ENCODE data around the gene COL5A1. TPM values are rescaled to one million over a fixed set of nuclear protein-coding genes. Genes with fewer than 3 reads are reported as not detected.

The COL5A1 gene
- total RNA-seq, 1 donor from 2014 or later = 6.1 TPM

DNA sequence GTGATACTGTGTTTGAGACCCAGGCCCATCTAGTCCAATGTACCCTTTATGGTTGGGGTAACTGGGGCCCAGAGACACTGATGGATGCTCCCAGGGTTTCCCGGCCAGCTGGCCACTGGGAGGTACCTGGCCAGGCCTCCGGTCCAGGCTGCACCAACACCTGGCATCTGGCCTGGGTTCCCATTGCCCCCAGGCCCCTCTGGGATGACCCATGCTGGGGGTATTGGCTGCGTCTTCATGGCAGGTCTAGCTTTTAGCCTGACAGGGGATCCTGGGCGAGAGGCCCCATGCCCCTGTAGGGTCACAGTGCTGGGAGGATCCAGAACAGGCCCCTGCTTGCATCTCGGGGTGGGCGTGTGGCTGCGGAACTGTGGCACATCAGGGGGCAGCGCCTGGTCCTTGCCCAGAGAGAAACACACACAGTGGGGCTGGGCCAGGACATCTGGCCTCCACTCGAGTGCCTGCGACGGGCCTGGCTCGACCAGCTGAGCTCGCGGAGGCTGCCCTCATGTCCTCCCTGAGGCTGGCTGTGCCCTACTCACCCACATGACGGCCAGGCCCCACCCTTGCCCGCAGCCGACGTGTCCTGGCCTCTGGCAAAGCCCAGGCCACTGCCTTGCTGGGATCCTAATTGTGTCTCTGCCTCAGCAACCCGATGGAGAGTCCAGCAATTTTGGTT lies 21.5 kb upstream of the COL5A1 start:
- no peaks in the 10 kb centered on the region for H3K36me3 ChIP-seq
- H3K4me1 Mint-ChIP-seq = peaks cover 25% of the 10 kb centered on the region
- H3K79me2 ChIP-seq (ENCODE audit: low read depth) = no peaks in the 10 kb centered on the region
- no peak overlapping the region for H3K9ac ChIP-seq
- H3K9me3 Mint-ChIP-seq = peaks cover 2% of the 10 kb centered on the region
- no peaks in the 10 kb centered on the region for H4K20me1 ChIP-seq (ENCODE audit: low read depth)
- no peaks in the 10 kb centered on the region for H3F3A ChIP-seq (ENCODE audit: low read depth)
- no peak overlapping the region for H2AFZ ChIP-seq (replicated peaks)
- peaks cover 8% of the 10 kb centered on the region for H3K4me1 ChIP-seq
- H3K27me3 ChIP-seq = no peaks in the 10 kb centered on the region
- no peak overlapping the region for H3K4me3 Mint-ChIP-seq
- no peak for DNase-seq (ENCODE audit: low spot score)
- no peak overlapping the region for H3K27ac ChIP-seq
- H3K27ac Mint-ChIP-seq = no peak overlapping the region
- H3K4me3 ChIP-seq = no peak overlapping the region
- no peaks in the 10 kb centered on the region for H3K36me3 Mint-ChIP-seq
- no peak overlapping the region for H3K4me2 ChIP-seq
- H3K9me3 ChIP-seq (ENCODE audit: low read depth) = no peaks in the 10 kb centered on the region
- TF ChIP-seq EZH2phosphoT487 (IDR thresholded peaks at IDR 0.05) (no peak), EZH2 (IDR thresholded peaks at IDR 0.05) (no peak)
- TF ChIP-seq, protein P1, sequence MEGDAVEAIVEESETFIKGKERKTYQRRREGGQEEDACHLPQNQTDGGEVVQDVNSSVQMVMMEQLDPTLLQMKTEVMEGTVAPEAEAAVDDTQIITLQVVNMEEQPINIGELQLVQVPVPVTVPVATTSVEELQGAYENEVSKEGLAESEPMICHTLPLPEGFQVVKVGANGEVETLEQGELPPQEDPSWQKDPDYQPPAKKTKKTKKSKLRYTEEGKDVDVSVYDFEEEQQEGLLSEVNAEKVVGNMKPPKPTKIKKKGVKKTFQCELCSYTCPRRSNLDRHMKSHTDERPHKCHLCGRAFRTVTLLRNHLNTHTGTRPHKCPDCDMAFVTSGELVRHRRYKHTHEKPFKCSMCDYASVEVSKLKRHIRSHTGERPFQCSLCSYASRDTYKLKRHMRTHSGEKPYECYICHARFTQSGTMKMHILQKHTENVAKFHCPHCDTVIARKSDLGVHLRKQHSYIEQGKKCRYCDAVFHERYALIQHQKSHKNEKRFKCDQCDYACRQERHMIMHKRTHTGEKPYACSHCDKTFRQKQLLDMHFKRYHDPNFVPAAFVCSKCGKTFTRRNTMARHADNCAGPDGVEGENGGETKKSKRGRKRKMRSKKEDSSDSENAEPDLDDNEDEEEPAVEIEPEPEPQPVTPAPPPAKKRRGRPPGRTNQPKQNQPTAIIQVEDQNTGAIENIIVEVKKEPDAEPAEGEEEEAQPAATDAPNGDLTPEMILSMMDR (IDR thresholded peaks at IDR 0.05) = no peak
- peaks cover 14% of the 10 kb centered on the region for H3K27me3 Mint-ChIP-seq (ENCODE audit: insufficient read depth, low read depth)

DNA sequence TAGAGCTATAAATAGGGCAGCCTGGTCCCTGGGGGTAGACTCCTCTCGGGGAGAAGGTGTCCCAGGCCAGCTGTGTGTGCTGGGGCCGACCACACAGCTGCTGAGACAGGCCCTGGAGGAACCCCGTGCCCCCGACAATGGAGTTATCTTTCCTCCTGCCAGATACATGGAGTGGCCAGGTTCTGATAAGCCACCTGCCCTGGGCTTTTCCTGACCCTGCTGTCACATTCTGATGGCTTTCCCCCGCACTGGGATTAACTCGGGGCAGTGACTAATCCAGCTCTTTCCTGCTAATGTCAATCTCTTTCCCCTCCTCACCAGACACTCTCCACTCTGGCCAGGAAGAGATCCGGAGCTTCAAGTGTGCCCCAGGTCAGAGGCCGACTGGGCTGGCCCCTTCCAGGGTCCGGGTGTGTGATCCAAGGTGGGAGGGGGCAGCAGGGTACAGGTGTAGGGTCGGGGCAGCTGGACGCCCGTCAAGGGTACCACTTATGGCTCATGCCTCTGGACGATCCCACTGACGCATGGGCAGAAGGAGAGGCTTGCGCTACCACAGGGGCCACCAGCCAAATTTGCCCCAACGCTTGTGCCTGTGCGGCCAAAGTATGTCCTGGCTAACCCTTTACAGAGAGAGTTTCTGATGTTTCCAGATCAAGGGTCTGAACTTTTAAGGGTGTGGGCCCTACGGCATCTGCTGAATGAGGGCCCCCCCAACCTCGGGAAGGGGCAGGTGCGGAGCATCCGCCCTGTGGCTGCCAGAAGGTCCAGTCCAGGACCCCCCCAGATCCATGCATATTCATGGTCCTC lies 20.6 kb upstream of the COL5A1 start:
- DNase-seq (ENCODE audit: low spot score) = no peak
- Histone ChIP-seq H3F3A (ENCODE audit: low read depth) (no peaks in the 10 kb centered on the region), H3K4me2 (no peak overlapping the region), H3K9ac (no peak overlapping the region), H3K27me3 (no peaks in the 10 kb centered on the region), H3K36me3 (no peaks in the 10 kb centered on the region), H3K27ac (no peak overlapping the region), H4K20me1 (ENCODE audit: low read depth) (no peaks in the 10 kb centered on the region), H2AFZ (replicated peaks) (no peak overlapping the region), H3K4me1 (peaks cover 14% of the 10 kb centered on the region), H3K79me2 (ENCODE audit: low read depth) (no peaks in the 10 kb centered on the region), H3K4me3 (no peak overlapping the region), H3K9me3 (ENCODE audit: low read depth) (no peaks in the 10 kb centered on the region)
- Mint-ChIP-seq H3K4me1 (peaks cover 33% of the 10 kb centered on the region), H3K36me3 (no peaks in the 10 kb centered on the region), H3K4me3 (no peak overlapping the region), H3K27ac (no peak overlapping the region), H3K9me3 (no peaks in the 10 kb centered on the region), H3K27me3 (ENCODE audit: insufficient read depth, low read depth) (peaks cover 18% of the 10 kb centered on the region)
- TF ChIP-seq EZH2phosphoT487 (IDR thresholded peaks at IDR 0.05) = no peak
- TF ChIP-seq EZH2 (IDR thresholded peaks at IDR 0.05) = no peak
- TF ChIP-seq, protein P1 (IDR thresholded peaks at IDR 0.05) = no peak

DNA sequence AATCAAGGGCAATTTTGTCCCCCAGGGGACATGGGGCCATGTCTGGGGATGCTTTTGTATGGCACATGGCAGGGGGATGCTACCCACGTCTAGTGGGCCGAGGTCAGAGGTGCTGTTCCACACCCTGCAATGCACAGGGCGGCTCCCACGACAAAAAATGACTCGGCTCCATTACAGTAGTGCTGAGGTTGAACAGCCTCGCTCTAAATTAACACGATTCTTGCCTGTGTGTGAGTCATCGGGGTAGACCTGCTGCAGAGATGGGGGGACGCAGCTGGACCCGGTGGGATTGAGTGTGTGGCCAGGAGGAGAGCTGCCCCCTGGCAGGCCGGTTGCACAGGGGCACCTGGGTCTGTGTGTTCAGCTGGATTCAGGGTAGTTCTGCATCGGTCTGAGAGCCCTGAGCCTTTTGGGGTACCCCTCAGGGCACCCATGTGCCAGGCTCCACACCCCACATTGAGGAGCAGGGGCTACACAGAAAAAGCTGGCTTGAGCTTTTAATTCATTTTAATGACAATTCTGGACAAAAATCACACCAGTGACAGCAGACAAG lies 20.0 kb upstream of the COL5A1 start:
- Mint-ChIP-seq H3K36me3 (no peaks in the 10 kb centered on the region), H3K27me3 (ENCODE audit: insufficient read depth, low read depth) (peaks cover 18% of the 10 kb centered on the region), H3K4me3 (no peak overlapping the region), H3K4me1 (peaks cover 37% of the 10 kb centered on the region), H3K27ac (peak overlapping the region; percentile 51), H3K9me3 (no peaks in the 10 kb centered on the region)
- H3K4me3 ChIP-seq = no peak overlapping the region
- H3K9ac ChIP-seq = no peak overlapping the region
- no peaks in the 10 kb centered on the region for H3K79me2 ChIP-seq (ENCODE audit: low read depth)
- TF ChIP-seq EZH2 (IDR thresholded peaks at IDR 0.05) = no peak
- TF ChIP-seq, protein P1 (IDR thresholded peaks at IDR 0.05) = no peak
- no peak for TF ChIP-seq EZH2phosphoT487 (IDR thresholded peaks at IDR 0.05)
- H3K27me3 ChIP-seq = no peaks in the 10 kb centered on the region
- no peak overlapping the region for H2AFZ ChIP-seq (replicated peaks)
- H3K9me3 ChIP-seq (ENCODE audit: low read depth) = no peaks in the 10 kb centered on the region
- H3K4me2 ChIP-seq = no peak overlapping the region
- no peak for DNase-seq (ENCODE audit: low spot score)
- no peaks in the 10 kb centered on the region for H3F3A ChIP-seq (ENCODE audit: low read depth)
- no peaks in the 10 kb centered on the region for H4K20me1 ChIP-seq (ENCODE audit: low read depth)
- peaks cover 18% of the 10 kb centered on the region for H3K4me1 ChIP-seq
- no peak overlapping the region for H3K27ac ChIP-seq
- H3K36me3 ChIP-seq = no peaks in the 10 kb centered on the region
